Tibial artery (tissue), 4 donors: ENCODE data around the gene NHLRC4.

Source experiments
- DNase-seq, 2 donors: peaks; one replicate each; pipeline ENCODE4 v3.0.0-alpha.2; 2019
- H3K27ac ChIP-seq, 2 donors: fragments of 200-600 bp; sonication (generic) in 1 of 2; 1 replicate in 1 of 2; 2 replicates in 1 of 2; pipeline ENCODE4 v1.5.1; 2018 to 2019; ENCODE audit warnings: mild to moderate bottlenecking in 1 of 2
- H3K27me3 ChIP-seq, 2 donors: fragments of 200-600 bp; sonication (generic) in 1 of 2; one replicate each; pipeline versions ENCODE4 v1.5.1 to v1.6.0; 2016 to 2019
- H3K36me3 ChIP-seq, 3 donors: fragments of 200-600 bp; sonication (generic) in 2 of 3; one replicate each; pipeline ENCODE4 v1.5.1; 2016 to 2019; ENCODE audit warnings: mild to moderate bottlenecking in 2 of 3
- H3K4me1 ChIP-seq, 4 donors: fragments of 200-600 bp; sonication (generic) in 2 of 4; 1 replicate in 3 of 4; 2 replicates in 1 of 4; pipeline ENCODE4 v1.5.1; 2016 to 2019
- H3K4me3 ChIP-seq, 2 donors: fragments of 200-600 bp; sonication (generic) in 1 of 2; 1 replicate in 1 of 2; 2 replicates in 1 of 2; pipeline ENCODE4 v1.5.1; 2018 to 2019; ENCODE audit warnings: mild to moderate bottlenecking in 2 of 2
- H3K9me3 ChIP-seq, 3 donors: fragments of 200-600 bp; sonication (generic) in 1 of 3; one replicate each; pipeline ENCODE4 v1.5.1; 2016 to 2019
- intact Hi-C: fragments of 100-400 bp; cut with DNase I; formaldehyde crosslinking; loops from one replicate; pipeline ENCODE4 v1.15.0; 2023; ENCODE audit warnings: low total_unique reads
- TF ChIP-seq, protein P1 (sequence below), 2 experiments: fragments of 200-600 bp in 1 of 2; fragments of 450-650 bp in 1 of 2; IDR thresholded peaks; one replicate each; pipeline ENCODE4 v1.5.1; 2017 to 2019; ENCODE audit warnings: antibody characterized with exemption in 2 of 2, mild to moderate bottlenecking in 1 of 2, moderate library complexity in 1 of 2

NHLRC4 gene

DNA sequence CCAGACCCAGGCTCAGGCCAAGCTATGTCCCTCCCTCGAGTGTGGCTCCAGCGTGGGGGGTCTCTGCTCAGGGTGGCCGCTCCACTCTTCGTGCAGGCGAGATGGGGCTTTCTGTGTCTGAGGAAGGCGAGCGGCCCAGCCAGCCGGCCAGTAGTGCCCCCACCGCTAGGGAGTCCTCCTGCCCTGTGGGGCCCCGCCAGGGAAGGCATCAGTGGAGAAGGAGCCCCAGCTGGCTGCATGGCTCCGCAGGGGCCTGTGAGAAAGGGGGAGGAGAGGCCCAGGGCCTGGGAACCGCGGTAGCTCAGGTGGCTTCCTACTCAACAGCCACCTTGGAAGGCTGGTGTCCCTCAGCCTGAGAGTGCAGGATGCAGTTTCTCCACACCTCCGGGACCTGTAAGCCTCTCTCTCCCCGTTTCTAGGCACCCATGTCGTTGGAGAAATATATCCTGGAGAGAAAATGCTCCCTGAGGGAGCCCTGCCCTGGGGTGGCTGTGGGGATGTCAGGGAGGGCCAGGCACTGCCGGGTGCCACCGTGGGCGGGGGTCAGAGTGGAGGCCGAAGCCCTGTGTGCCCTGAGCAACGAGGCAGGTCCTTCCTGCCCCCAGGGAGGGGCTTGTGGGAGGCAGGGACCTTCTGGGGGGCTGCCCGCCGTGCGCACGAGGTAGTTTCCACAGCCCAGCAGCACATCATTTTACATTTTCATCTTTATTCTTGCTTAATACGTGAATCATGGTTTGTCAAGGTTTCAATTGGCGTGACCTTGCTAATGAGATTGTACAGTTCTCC, 6.3 kb downstream of the NHLRC4 start:
- TF ChIP-seq, protein P1, sequence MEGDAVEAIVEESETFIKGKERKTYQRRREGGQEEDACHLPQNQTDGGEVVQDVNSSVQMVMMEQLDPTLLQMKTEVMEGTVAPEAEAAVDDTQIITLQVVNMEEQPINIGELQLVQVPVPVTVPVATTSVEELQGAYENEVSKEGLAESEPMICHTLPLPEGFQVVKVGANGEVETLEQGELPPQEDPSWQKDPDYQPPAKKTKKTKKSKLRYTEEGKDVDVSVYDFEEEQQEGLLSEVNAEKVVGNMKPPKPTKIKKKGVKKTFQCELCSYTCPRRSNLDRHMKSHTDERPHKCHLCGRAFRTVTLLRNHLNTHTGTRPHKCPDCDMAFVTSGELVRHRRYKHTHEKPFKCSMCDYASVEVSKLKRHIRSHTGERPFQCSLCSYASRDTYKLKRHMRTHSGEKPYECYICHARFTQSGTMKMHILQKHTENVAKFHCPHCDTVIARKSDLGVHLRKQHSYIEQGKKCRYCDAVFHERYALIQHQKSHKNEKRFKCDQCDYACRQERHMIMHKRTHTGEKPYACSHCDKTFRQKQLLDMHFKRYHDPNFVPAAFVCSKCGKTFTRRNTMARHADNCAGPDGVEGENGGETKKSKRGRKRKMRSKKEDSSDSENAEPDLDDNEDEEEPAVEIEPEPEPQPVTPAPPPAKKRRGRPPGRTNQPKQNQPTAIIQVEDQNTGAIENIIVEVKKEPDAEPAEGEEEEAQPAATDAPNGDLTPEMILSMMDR (IDR thresholded peaks at IDR 0.05): no peak
- Histone ChIP-seq H3K36me3 (peaks cover 14 to 43% (median 18%) of the 10 kb centered on the region in 3 donors), H3K27me3 (no peaks in the 10 kb centered on the region), H3K9me3 (no peaks in the 10 kb centered on the region), H3K4me1 (peaks cover 0 to 30% (median 16%) of the 10 kb centered on the region in 4 donors), H3K27ac (no peak overlapping the region), H3K4me3 (no peak overlapping the region)
- DNase-seq: no peak
- intact Hi-C loops: no loop called here

DNA sequence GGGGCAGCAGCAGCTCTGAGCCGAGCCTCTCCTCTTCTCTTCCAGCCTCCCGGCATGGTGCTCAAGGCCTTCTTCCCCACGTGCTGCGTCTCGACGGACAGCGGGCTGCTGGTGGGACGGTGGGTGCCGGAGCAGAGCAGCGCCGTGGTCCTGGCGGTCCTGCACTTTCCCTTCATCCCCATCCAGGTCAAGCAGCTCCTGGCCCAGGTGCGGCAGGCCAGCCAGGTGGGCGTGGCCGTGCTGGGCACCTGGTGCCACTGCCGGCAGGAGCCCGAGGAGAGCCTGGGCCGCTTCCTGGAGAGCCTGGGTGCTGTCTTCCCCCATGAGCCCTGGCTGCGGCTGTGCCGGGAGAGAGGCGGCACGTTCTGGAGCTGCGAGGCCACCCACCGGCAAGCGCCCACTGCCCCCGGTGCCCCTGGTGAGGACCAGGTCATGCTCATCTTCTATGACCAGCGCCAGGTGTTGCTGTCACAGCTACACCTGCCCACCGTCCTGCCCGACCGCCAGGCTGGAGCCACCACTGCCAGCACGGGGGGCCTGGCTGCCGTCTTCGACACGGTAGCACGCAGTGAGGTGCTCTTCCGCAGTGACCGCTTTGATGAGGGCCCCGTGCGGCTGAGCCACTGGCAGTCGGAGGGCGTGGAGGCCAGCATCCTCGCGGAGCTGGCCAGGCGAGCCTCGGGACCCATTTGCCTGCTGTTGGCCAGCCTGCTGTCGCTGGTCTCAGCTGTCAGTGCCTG, 7.4 kb downstream of the NHLRC4 start:
- no peak overlapping the region for H3K4me3 ChIP-seq
- no peaks in the 10 kb centered on the region for H3K9me3 ChIP-seq
- peaks cover 0 to 19% (median 10%) of the 10 kb centered on the region in 4 donors for H3K4me1 ChIP-seq
- intact Hi-C loops: no loop called here
- DNase-seq: no peak
- TF ChIP-seq, protein P1 (IDR thresholded peaks at IDR 0.05): no peak
- no peaks in the 10 kb centered on the region for H3K27me3 ChIP-seq
- no peak overlapping the region for H3K27ac ChIP-seq
- H3K36me3 ChIP-seq: peaks cover 14 to 54% (median 18%) of the 10 kb centered on the region in 3 donors

DNA sequence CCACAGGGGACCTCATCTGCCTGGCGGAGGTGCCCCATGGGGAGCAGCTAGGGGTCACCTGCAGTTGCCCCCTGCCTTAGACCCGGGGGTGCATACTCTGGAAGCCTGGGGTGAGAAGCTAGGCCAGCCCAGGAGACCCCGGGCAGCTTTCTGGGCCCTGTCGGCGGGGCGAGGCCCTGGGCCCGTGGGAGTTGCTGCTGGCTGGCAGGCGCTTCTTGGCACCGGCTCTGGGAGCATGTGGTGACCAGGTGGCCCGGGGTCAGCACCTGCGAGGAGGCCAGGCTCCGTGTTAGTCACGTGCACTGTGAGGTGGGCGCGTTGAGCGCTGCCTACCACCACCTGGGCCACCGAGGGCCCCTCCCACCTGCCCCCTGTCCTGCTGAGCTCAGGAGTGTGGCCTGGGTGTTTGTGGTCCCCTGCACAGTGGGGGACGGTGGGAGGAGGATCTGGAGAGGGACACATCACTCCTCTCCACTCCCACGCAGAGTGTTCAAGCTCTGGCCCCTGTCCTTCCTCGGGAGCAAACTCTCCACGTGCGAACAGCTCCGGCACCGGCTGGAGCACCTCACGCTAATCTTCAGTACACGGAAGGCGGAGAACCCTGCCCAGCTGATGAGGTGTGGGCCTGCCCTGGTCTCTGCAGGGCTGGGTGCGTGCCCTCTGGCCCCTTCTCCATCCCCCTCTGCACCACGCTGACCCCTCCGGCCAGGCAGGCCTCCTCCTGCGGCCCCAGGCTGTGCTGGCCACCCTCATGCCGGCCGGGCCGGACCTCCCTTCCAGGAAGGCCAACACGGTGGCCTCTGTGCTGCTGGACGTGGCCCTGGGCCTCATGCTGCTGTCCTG, 8.8 kb downstream of the NHLRC4 start:
- TF ChIP-seq, protein P1 (IDR thresholded peaks at IDR 0.05): no peak
- Histone ChIP-seq H3K4me3 (no peak overlapping the region), H3K27ac (no peak overlapping the region), H3K36me3 (peaks cover 14 to 62% (median 18%) of the 10 kb centered on the region in 3 donors), H3K4me1 (peaks cover 0 to 12% (median 4%) of the 10 kb centered on the region in 4 donors), H3K27me3 (no peaks in the 10 kb centered on the region), H3K9me3 (no peaks in the 10 kb centered on the region)
- intact Hi-C loops: loop anchor here (5.0 kb wide), 1 partner anchor 82 kb away; no protein-coding TSS in a partner anchor
- DNase-seq: no peak

DNA sequence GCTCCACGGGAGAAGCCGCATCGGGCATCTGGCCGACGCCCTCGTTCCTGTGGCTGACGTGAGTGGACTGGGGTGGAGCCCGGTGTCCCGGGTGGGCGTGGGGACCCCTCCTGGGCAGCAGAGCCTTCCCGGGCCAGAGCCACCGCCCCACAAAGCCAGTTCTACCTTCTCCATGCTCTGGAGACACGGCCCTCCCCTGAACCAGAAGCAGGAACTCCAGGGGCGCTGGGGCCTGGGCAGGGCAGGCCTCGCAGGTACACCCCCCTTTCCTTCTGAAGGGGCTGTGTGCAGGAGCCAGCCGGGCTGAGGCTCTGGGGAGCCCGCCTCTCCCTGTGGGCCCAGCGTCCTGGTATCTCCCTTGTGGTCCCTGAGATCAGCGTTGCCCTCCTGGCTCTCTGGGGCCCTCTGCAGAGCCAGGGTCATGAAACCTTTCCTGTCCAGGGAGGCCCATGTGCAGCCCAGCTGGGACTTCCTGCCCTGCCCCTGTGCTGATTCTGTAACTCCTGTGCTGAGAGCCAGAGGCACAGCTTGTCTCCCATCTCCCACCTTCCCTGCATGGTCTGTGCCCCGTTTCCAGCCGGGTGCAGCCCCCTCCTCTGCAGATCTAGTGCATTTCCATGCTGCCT, 9.5 kb downstream of the NHLRC4 start:
- no peaks in the 10 kb centered on the region for H3K9me3 ChIP-seq
- intact Hi-C loops: loop anchor here (5.0 kb wide), 1 partner anchor 81 kb away; no protein-coding TSS in a partner anchor
- H3K27ac ChIP-seq: no peak overlapping the region
- no peak overlapping the region for H3K4me3 ChIP-seq
- peaks cover 14 to 69% (median 23%) of the 10 kb centered on the region in 3 donors for H3K36me3 ChIP-seq
- no peak for DNase-seq
- no peaks in the 10 kb centered on the region for H3K27me3 ChIP-seq
- TF ChIP-seq, protein P1 (IDR thresholded peaks at IDR 0.05): no peak
- peaks cover 0 to 9% (median 0%) of the 10 kb centered on the region in 4 donors for H3K4me1 ChIP-seq

DNA sequence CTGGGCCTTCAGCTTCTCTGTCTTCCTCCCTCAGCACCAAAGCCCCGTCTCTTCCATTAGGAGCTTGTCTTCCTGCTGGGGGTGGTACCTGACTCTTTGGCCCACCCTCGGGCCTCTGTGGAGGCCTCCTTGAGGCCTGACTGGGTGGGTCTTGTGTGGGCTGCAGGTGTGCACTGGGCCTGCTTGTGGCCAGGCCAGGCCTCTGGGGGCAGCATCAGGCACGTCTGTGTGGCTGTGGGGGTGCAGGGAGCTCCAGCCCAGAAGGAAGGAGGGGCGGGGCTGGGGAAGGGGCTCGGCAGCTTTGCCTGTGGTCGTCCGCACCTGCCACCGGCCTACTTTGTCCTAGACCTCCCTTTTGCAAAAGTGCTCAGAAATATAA, 10.0 kb downstream of the NHLRC4 start:
- H3K27ac ChIP-seq: no peak overlapping the region
- H3K36me3 ChIP-seq: peaks cover 14 to 69% (median 23%) of the 10 kb centered on the region in 3 donors
- peaks cover 0 to 5% (median 0%) of the 10 kb centered on the region in 4 donors for H3K4me1 ChIP-seq
- TF ChIP-seq, protein P1 (IDR thresholded peaks at IDR 0.05): no peak
- H3K27me3 ChIP-seq: no peaks in the 10 kb centered on the region
- intact Hi-C loops: loop anchor here (5.0 kb wide), 1 partner anchor 80 kb away; no protein-coding TSS in a partner anchor
- no peak for DNase-seq
- H3K4me3 ChIP-seq: no peak overlapping the region
- H3K9me3 ChIP-seq: no peaks in the 10 kb centered on the region
